H1 (cell line): ENCODE measurements around the gene FAM149B1. TPM values are rescaled to one million over a fixed set of nuclear protein-coding genes. Genes with fewer than 3 reads are reported as not detected.

Experiments
- CTCF ChIA-PET: fragments of 300-600 bp; sonication (Branson Sonifier 250); formaldehyde crosslinking; loops from one replicate; lab custom pipeline; 2021; ENCODE audit not compliant: partially characterized antibody; lab: Charles Lee
- POLR2A ChIA-PET: fragments of 300-600 bp; sonication (Branson Sonifier 250); formaldehyde crosslinking; loops from one replicate; lab custom pipeline; 2021; ENCODE audit warnings: inconsistent platforms; ENCODE audit not compliant: partially characterized antibody; lab: Charles Lee
- DNase-seq, 2 experiments: peaks; one replicate each; pipeline versions ENCODE4 v3.0.0 to v3.0.0-alpha.2; 2010 to 2022; ENCODE audit warnings: low spot score in 2 of 2, low read depth in 1 of 2, mixed read lengths in 1 of 2
- FAIRE-seq: peaks from 2 replicates; lab custom pipeline; 2011; peaks lifted over from hg19 to GRCh38; lab: Jason Lieb, UNC
- H2AFZ ChIP-seq: 2 replicates; pipeline ENCODE4 v1.8.1; 2012; ENCODE audit warnings: low read length, inconsistent platforms
- H2AK5ac ChIP-seq: 2 replicates; pipeline ENCODE4 v1.6.1; 2013; ENCODE audit warnings: low read depth, low read length
- H2BK120ac ChIP-seq: replicated peaks from 2 replicates; pipeline ENCODE3; 2013; ENCODE audit warnings: low read depth, low read length, inconsistent platforms
- H2BK12ac ChIP-seq: 2 replicates; pipeline ENCODE4 v1.6.1; 2013; ENCODE audit warnings: low read depth, low read length
- H2BK15ac ChIP-seq: 2 replicates; pipeline ENCODE4 v1.6.1; 2013; ENCODE audit warnings: low read length
- H2BK20ac ChIP-seq: 2 replicates; pipeline ENCODE4 v1.6.1; 2013; ENCODE audit warnings: low read length
- H2BK5ac ChIP-seq: 2 replicates; pipeline ENCODE4 v1.6.1; 2013; ENCODE audit warnings: low read depth, low read length
- H3K14ac ChIP-seq: 2 replicates; pipeline ENCODE4 v1.6.1; 2013; ENCODE audit warnings: inconsistent platforms; ENCODE audit not compliant: insufficient read length
- H3K18ac ChIP-seq: 2 replicates; pipeline ENCODE4 v1.6.1; 2013; ENCODE audit warnings: low read length; ENCODE audit errors: extremely low read depth
- H3K23ac ChIP-seq: 2 replicates; pipeline ENCODE4 v1.6.1; 2013; ENCODE audit warnings: inconsistent platforms; ENCODE audit not compliant: insufficient read length
- H3K23me2 ChIP-seq: 2 replicates; pipeline ENCODE4 v1.6.1; 2013; ENCODE audit warnings: low read depth, low read length
- H3K27ac ChIP-seq: 2 replicates; pipeline ENCODE4 v1.6.1; 2011; ENCODE audit warnings: low read depth, low read length, inconsistent platforms
- H3K27me3 ChIP-seq, 4 experiments: replicated peaks in 1 of 4; 1 replicate in 1 of 4; 2 replicates in 3 of 4; pipeline versions ENCODE4 v1.6.1 to v1.8.1; 2011 to 2013; ENCODE audit warnings: low read length in 3 of 4, mild to moderate bottlenecking in 3 of 4, inconsistent platforms in 2 of 4, mixed read lengths in 2 of 4, moderate library complexity in 1 of 4; ENCODE audit not compliant: control insufficient read depth in 3 of 4, insufficient read depth in 3 of 4; ENCODE audit errors: extremely low read depth in 1 of 4
- H3K36me3 ChIP-seq, 4 experiments: 2 replicates each; pipeline versions ENCODE4 v1.6.1 to v1.8.1; 2011 to 2013; ENCODE audit warnings: mild to moderate bottlenecking in 4 of 4, low read length in 3 of 4, moderate library complexity in 2 of 4, control low read depth in 1 of 4, inconsistent platforms in 1 of 4; ENCODE audit not compliant: insufficient read depth in 4 of 4, control insufficient read depth in 2 of 4
- H3K4ac ChIP-seq: replicated peaks from 2 replicates; pipeline ENCODE3; 2013; ENCODE audit warnings: low read length, low read depth, mixed read lengths, inconsistent platforms; ENCODE audit not compliant: insufficient read length
- H3K4me1 ChIP-seq, 4 experiments: replicated peaks in 1 of 4; 1 replicate in 1 of 4; 2 replicates in 3 of 4; pipeline versions ENCODE4 v1.6.1 to v1.8.1; 2011 to 2013; ENCODE audit warnings: low read length in 3 of 4, inconsistent platforms in 2 of 4, mixed read lengths in 1 of 4; ENCODE audit not compliant: insufficient read depth in 4 of 4, control insufficient read depth in 3 of 4
- H3K4me2 ChIP-seq, 2 experiments: 2 replicates each; pipeline versions ENCODE4 v1.6.1 to v1.8.1; 2011 to 2013; ENCODE audit warnings: low read depth in 2 of 2, low read length in 2 of 2, control low read depth in 1 of 2, inconsistent platforms in 1 of 2, mild to moderate bottlenecking in 1 of 2; ENCODE audit not compliant: insufficient read depth in 1 of 2
- H3K4me3 ChIP-seq, 4 experiments: fragments of 200-600, 300-600 bp in 1 of 4; sonication (generic), shearing (Covaris generic), sonication (Bioruptor Twin) in 1 of 4; 2 replicates each; pipeline versions ENCODE4 v1.5.1 to v1.8.1; 2011 to 2016; ENCODE audit warnings: low read length in 4 of 4, low read depth in 3 of 4, control low read depth in 2 of 4, inconsistent platforms in 2 of 4, mild to moderate bottlenecking in 2 of 4, mixed read lengths in 1 of 4, moderate library complexity in 1 of 4; ENCODE audit not compliant: insufficient read depth in 2 of 4; ENCODE audit errors: extremely low read depth in 1 of 4
- H3K56ac ChIP-seq: replicated peaks from 2 replicates; pipeline ENCODE3; 2013; ENCODE audit warnings: low read depth, mild to moderate bottlenecking, mixed read lengths, low read length, inconsistent platforms; ENCODE audit not compliant: insufficient read length
- H3K79me1 ChIP-seq: 2 replicates; pipeline ENCODE4 v1.6.1; 2013; ENCODE audit warnings: low read depth, low read length, control low read depth
- H3K79me2 ChIP-seq, 2 experiments: 2 replicates each; pipeline versions ENCODE4 v1.6.1 to v1.8.1; 2012 to 2013; ENCODE audit warnings: low read length in 2 of 2, mild to moderate bottlenecking in 2 of 2, inconsistent platforms in 1 of 2; ENCODE audit not compliant: insufficient read depth in 2 of 2, control insufficient read depth in 1 of 2
- H3K9ac ChIP-seq, 4 experiments: replicated peaks in 1 of 4; 1 replicate in 1 of 4; 2 replicates in 3 of 4; pipeline versions ENCODE4 v1.6.1 to v1.8.1; 2011 to 2013; ENCODE audit warnings: low read depth in 3 of 4, low read length in 3 of 4, control low read depth in 2 of 4, mild to moderate bottlenecking in 2 of 4, moderate library complexity in 2 of 4, inconsistent platforms in 1 of 4; ENCODE audit errors: extremely low read depth in 1 of 4
- H3K9me3 ChIP-seq, 2 experiments: 2 replicates each; pipeline versions ENCODE4 v1.6.1 to v1.8.1; 2012 to 2013; ENCODE audit warnings: mild to moderate bottlenecking in 2 of 2, moderate library complexity in 2 of 2, control low read depth in 1 of 2, inconsistent platforms in 1 of 2, low read depth in 1 of 2, low read length in 1 of 2, mixed read lengths in 1 of 2; ENCODE audit not compliant: insufficient read depth in 2 of 2
- H4K20me1 ChIP-seq, 2 experiments: replicated peaks in 1 of 2; 2 replicates each; pipeline versions ENCODE3 to v1.8.1; 2011 to 2013; ENCODE audit warnings: inconsistent platforms in 2 of 2, low read length in 2 of 2, mild to moderate bottlenecking in 1 of 2; ENCODE audit not compliant: insufficient read depth in 2 of 2, control insufficient read depth in 1 of 2
- H4K5ac ChIP-seq: 2 replicates; pipeline ENCODE4 v1.6.1; 2013; ENCODE audit warnings: low read length, low read depth, mixed read lengths, inconsistent platforms; ENCODE audit not compliant: insufficient read length
- H4K8ac ChIP-seq: 2 replicates; pipeline ENCODE4 v1.8.0; 2013; ENCODE audit warnings: mild to moderate bottlenecking, moderate library complexity, low read length, inconsistent platforms; ENCODE audit not compliant: insufficient read depth; ENCODE audit errors: extremely low read depth
- H4K91ac ChIP-seq: replicated peaks from 2 replicates; pipeline ENCODE3; 2013; ENCODE audit warnings: low read length, mixed read lengths, inconsistent platforms; ENCODE audit not compliant: insufficient read length
- GABPA ChIP-seq: IDR thresholded peaks from 2 replicates; pipeline ENCODE4 v1.6.1; 2011; ENCODE audit warnings: mild to moderate bottlenecking, low read length, moderate library complexity, borderline replicate concordance; ENCODE audit not compliant: insufficient read depth
- HDAC6 ChIP-seq: IDR thresholded peaks from one replicate; pipeline ENCODE4 v1.7.1; 2012; ENCODE audit warnings: low read depth, mild to moderate bottlenecking, inconsistent platforms, low read length, moderate library complexity
- JUN ChIP-seq: IDR thresholded peaks from 2 replicates; pipeline ENCODE4 v1.6.1; 2011; ENCODE audit warnings: low read depth, mild to moderate bottlenecking, improper control_type of control experiment, low read length
- JUND ChIP-seq: IDR thresholded peaks from 2 replicates; pipeline ENCODE4 v1.6.1; 2011; ENCODE audit warnings: mild to moderate bottlenecking, improper control_type of control experiment, low read length
- NANOG ChIP-seq: IDR thresholded peaks from 2 replicates; pipeline ENCODE4 v1.6.1; 2011; ENCODE audit warnings: low read length, low read depth, mild to moderate bottlenecking, inconsistent platforms; ENCODE audit not compliant: insufficient read depth, poor library complexity, severe bottlenecking
- NRF1 ChIP-seq: IDR thresholded peaks from 2 replicates; pipeline ENCODE4 v1.6.1; 2011; ENCODE audit warnings: mild to moderate bottlenecking, low read depth, low read length, improper control_type of control experiment
- POLR2AphosphoS5 ChIP-seq: IDR thresholded peaks from 2 replicates; pipeline ENCODE4 v1.6.1; 2011; ENCODE audit warnings: low read depth, low read length
- RFX5 ChIP-seq: IDR thresholded peaks from 2 replicates; pipeline ENCODE4 v1.6.1; 2011; ENCODE audit warnings: low read depth, low read length, improper control_type of control experiment, borderline replicate concordance
- SAP30 ChIP-seq: fragments of 300-600 bp; sonication (generic); IDR thresholded peaks from 2 replicates; pipeline ENCODE4 v1.7.1; 2012; ENCODE audit warnings: low read length, moderate library complexity, mild to moderate bottlenecking, inconsistent platforms; ENCODE audit not compliant: insufficient read depth, insufficient replicate concordance
- SIRT6 ChIP-seq: IDR thresholded peaks from one replicate; pipeline ENCODE4 v1.7.1; 2012; ENCODE audit warnings: low read length, inconsistent platforms
- SP2 ChIP-seq: IDR thresholded peaks from 2 replicates; pipeline ENCODE4 v1.6.1; 2012; ENCODE audit warnings: mild to moderate bottlenecking, low read length, inconsistent platforms
- TEAD4 ChIP-seq: IDR thresholded peaks from 2 replicates; pipeline ENCODE4 v1.6.1; 2012; ENCODE audit warnings: low read depth, low read length, inconsistent platforms, mixed read lengths
- YY1 ChIP-seq: IDR thresholded peaks from 2 replicates; pipeline ENCODE4 v1.6.1; 2011; ENCODE audit warnings: low read depth, mild to moderate bottlenecking, low read length
- ZNF274 ChIP-seq: IDR thresholded peaks from 2 replicates; pipeline ENCODE4 v1.7.0; 2012; ENCODE audit warnings: low read length, borderline replicate concordance; ENCODE audit errors: extremely low read depth
- WGBS, 2 experiments: shearing (Covaris generic) in 1 of 2; methylation state at CpG; one replicate each; pipeline versions ENCODE4 v1.1.6 to v1.1.7; 2013 to 2015; ENCODE audit warnings: low lambda C conversion rate in 2 of 2, mixed read lengths in 2 of 2, inconsistent platforms in 1 of 2, low coverage in 1 of 2, missing lambda C conversion rate in 1 of 2; ENCODE audit not compliant: insufficient replicate concordance in 2 of 2, insufficient coverage in 1 of 2, insufficient read length in 1 of 2; ENCODE audit errors: extremely low coverage in 1 of 2, missing lambda C conversion rate in 1 of 2; 5-methylcytosine and 5-hydroxymethylcytosine counted together
- polyA plus RNA-seq, 7 experiments: library from polyadenylated mRNA; depleted of rRNA in 3 of 7; stranded (reverse) in 5 of 7; unstranded in 2 of 7; fragments of >200 nt in 5 of 7; fragments of 200-250 nt in 2 of 7; gene quantifications; 1 replicate in 5 of 7; 2 replicates in 1 of 7; 4 replicates in 1 of 7; pipeline versions ENCODE4 v1.2.1 to v1.2.3, GENCODE V29; 2011 to 2013; ENCODE audit warnings: missing spikeins in 2 of 7, mixed read lengths in 2 of 7
- total RNA-seq: library from RNA; stranded (reverse); fragmentation: NEBNext Ultra II Directional; extraction: Animal tissue kit (Norgen Biotek cat#: 25700); gene quantifications from 2 replicates; pipeline ENCODE4 v1.2.1, GENCODE V29; 2021

Gene FAM149B1
- total and polyA plus RNA-seq, 2 of the 8 experiments (the other 6 are each of a cell fraction or from before 2014, with no cell fraction given) = 16.8 to 21.9 TPM

DNA sequence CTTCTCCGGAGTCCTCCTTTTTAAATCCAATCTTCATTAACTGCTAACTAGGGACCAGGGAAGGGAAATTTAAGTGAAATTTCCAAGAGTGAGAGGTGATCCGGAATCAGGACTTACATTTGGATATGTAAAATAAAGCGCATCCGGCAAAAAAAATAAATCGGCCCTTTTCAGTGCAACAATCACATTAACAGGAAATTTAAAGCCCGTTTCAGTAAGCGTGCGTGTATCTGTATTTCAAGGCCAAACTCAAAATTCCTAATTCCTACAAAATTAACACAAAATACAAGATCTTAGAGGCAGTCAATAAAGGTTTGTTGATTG lies 78.4 kb downstream of the FAM149B1 start:
- H3K36me3 ChIP-seq = peaks cover 18 to 60% (median 45%) of the 10 kb centered on the region in 4 experiments
- no peak for DNase-seq
- H3K27me3 ChIP-seq = no peaks in the 10 kb centered on the region
- no peak overlapping the region for H3K23ac ChIP-seq
- no peaks in the 10 kb centered on the region for H3K79me1 ChIP-seq
- peak overlapping the region; percentile 21 to 69; a peak in 3 of 4 replicates for H3K4me2 ChIP-seq
- peak overlapping the region; percentile 99 for H2BK5ac ChIP-seq
- H3K4me3 ChIP-seq = peak overlapping the region; percentile 57 to 92 (median 86)
- H3K79me2 ChIP-seq = peaks cover 7 to 60% of the 10 kb centered on the region in 2 experiments; a peak in 2 of 4 replicates
- H3K56ac ChIP-seq = peak overlapping the region; percentile 86
- H4K20me1 ChIP-seq = peaks cover 2 to 3% of the 10 kb centered on the region in 2 experiments
- peaks cover 2% of the 10 kb centered on the region; the same call in 1 of the 2 replicates for H3K23me2 ChIP-seq
- H2BK15ac ChIP-seq = no peak overlapping the region
- no peak overlapping the region for H2AFZ ChIP-seq
- no peak overlapping the region for H4K8ac ChIP-seq
- no peak overlapping the region for H2AK5ac ChIP-seq
- peak overlapping the region; percentile 95 for H3K27ac ChIP-seq
- no peak overlapping the region for H3K18ac ChIP-seq
- peak overlapping the region; percentile 37 for H4K5ac ChIP-seq
- H2BK20ac ChIP-seq = no peak overlapping the region
- no peak overlapping the region for H3K4ac ChIP-seq
- ChIA-PET POLR2A (interaction anchor here (0.7 to 4.8 kb wide), 30 partner anchors 8 to 526 kb away, joined by 3 to 62 read pairs (median 6); partner anchors contain the start of genes ANXA7, CFAP70, ECD and FAM149B1), CTCF (no interaction called here)
- H3K14ac ChIP-seq = no peak overlapping the region
- peak overlapping the region; percentile 87 to 98 (median 93) for H3K9ac ChIP-seq
- WGBS, 2 experiments = 5% methylated on average over 8 of the region's 8 CpGs; no CpG with 5 or more reads in 1 of the 2 experiments
- H3K9me3 ChIP-seq = no peaks in the 10 kb centered on the region
- no peak overlapping the region for H2BK12ac ChIP-seq
- no peaks in the 10 kb centered on the region; a peak in 2 of 7 replicates for H3K4me1 ChIP-seq
- H2BK120ac ChIP-seq = no peak overlapping the region
- no peak overlapping the region for H4K91ac ChIP-seq
- no peak for FAIRE-seq
- no peak for TF ChIP-seq JUND
- no peak for TF ChIP-seq NRF1
- no peak for TF ChIP-seq TEAD4
- no peak for TF ChIP-seq JUN
- no peak for TF ChIP-seq GABPA
- TF ChIP-seq RFX5 = no peak
- no peak for TF ChIP-seq POLR2AphosphoS5
- TF ChIP-seq NANOG = no peak
- no peak for TF ChIP-seq SIRT6
- no peak for TF ChIP-seq SAP30
- no peak for TF ChIP-seq ZNF274
- TF ChIP-seq SP2 = no peak
- no peak for TF ChIP-seq YY1
- no peak for TF ChIP-seq HDAC6
